Mammary microvascular endothelial cell (primary cell): Measurements from ENCODE around the gene PCDHA11. TPM values are rescaled to one million over a fixed set of nuclear protein-coding genes. Genes with fewer than 3 reads are reported as not detected.

Experiments
- total RNA-seq: library from RNA; depleted of rRNA; stranded (reverse); fragments of >200 nt; gene quantifications from 2 replicates; pipeline ENCODE4 v1.2.3, GENCODE V29; 2015

PCDHA11 gene
- total RNA-seq = under 0.01 and 0.05 TPM in 2 replicates

DNA sequence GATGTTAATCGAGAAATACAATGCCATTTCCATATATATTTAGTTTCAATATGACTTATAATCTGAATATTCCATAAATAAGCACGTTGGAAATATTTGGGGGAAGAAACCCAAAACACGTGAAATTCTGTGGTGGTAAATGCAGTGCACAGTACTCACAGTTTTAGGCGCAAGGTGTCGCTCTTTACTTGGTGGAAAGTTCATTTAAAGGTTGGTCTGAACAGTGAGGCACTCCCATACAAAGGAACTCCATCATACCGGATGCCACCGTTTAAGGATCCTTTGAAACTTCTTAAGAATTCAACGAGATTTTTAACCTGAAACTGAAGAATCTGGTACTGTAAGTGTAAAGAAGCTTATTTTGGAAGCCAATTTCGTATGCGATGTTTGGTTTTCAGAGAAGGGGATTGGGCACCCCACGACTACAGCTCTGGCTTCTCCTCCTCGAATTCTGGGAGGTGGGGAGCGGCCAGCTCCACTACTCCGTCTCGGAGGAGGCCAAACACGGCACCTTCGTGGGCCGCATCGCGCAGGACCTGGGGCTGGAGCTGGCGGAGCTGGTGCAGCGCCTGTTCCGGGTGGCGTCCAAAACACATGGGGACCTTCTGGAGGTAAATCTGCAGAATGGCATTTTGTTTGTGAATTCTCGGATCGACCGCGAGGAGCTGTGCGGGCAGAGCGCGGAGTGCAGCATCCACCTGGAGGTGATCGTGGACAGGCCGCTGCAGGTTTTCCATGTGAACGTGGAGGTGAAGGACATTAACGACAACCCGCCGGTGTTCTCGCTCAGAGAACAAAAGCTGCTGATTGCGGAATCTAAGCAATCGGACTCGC is at the start of gene PCDHA11:
PCDHA11 (plus strand) TSS at position 237 of the 834 bp plus-strand sequence; CDS start at position 384, 147 bp downstream.

DNA sequence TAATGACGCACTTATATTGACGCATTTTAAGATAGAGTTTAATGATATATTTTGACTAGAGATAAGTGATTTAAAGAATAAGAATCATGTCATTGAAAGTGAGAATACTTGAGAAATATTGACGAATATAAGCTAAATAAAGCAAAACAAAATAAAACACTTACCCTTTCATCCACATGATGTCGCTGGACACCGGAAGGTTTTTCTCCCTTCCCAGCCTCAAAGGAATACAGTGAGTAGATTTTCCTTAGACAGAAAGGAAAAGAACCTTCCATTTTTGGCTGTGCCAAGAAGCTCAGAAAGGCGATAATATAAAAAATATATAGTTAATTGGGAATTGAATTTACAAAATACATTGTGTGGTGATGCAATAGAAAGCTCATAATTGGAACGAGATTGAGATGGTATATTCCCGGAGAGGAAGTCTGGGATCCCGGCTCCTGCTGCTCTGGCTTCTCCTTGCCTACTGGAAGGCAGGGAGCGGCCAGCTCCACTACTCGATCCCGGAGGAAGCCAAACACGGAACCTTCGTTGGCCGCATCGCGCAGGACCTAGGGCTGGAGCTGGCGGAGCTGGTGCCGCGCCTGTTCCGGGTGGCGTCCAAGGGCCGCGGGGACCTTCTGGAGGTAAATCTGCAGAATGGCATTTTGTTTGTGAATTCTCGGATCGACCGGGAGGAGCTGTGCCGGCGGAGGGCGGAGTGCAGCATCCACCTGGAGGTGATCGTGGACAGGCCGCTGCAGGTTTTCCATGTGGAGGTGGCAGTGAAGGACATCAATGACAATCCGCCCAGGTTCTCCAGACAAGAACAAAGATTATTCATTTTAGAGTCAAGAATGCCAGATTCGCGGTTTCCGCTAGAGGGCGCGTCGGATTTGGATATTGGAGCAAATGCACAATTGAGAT is 47.1 kb upstream of the PCDHA11 start, which contains the start of gene PCDHA5:
PCDHA5 (plus strand) TSS at position 239 of the 906 bp plus-strand sequence.

DNA sequence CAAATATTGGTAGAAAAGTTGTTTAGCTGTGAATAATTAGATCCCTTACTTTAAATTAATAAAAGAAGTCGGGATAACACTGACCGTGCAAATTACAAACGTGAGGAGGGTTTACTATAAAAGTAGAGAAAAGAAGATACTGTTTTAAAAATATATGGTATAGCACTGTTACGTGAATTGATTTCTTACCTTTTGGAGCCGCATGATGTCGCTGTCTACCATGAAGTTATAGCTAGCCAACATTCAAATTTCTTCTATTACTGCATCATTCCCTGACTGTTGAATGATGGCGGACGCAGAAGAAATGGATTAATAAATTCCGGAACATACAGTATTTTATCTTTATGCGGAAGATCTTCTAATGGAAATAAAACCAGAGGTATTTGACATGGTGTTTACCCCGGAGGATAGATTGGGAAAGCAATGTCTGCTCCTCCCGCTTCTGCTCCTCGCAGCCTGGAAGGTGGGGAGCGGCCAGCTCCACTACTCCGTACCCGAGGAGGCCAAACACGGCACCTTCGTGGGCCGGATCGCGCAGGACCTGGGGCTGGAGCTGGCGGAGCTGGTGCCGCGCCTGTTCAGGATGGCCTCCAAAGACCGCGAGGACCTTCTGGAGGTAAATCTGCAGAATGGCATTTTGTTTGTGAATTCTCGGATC is 40.9 kb upstream of the PCDHA11 start, which contains the start of gene PCDHA6:
PCDHA6 (plus strand) TSS at position 257 of the 658 bp plus-strand sequence; CDS start at position 389, 132 bp downstream.

DNA sequence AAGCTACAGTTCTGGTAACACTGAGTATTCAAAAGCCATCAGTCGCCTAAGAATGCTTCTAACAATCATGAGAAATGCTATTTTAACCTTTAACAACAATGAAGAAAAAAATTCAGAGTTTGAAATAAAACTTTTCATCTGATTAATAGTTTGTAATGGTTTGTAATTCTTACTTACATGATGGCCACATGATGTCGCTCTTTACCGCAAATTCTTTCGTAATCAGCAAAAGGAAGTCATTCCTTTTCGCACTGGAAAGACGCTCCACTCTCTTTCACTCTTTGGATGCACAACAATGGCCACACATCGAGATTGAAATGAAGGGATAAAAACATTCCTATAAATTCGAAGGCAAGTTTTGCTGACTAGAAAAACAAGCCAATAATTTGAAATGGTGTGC is 34.8 kb upstream of the PCDHA11 start, which contains the start of gene PCDHA7:
PCDHA7 (plus strand) TSS at position 277 of the 400 bp plus-strand sequence; CDS start at position 392, 115 bp downstream.

DNA sequence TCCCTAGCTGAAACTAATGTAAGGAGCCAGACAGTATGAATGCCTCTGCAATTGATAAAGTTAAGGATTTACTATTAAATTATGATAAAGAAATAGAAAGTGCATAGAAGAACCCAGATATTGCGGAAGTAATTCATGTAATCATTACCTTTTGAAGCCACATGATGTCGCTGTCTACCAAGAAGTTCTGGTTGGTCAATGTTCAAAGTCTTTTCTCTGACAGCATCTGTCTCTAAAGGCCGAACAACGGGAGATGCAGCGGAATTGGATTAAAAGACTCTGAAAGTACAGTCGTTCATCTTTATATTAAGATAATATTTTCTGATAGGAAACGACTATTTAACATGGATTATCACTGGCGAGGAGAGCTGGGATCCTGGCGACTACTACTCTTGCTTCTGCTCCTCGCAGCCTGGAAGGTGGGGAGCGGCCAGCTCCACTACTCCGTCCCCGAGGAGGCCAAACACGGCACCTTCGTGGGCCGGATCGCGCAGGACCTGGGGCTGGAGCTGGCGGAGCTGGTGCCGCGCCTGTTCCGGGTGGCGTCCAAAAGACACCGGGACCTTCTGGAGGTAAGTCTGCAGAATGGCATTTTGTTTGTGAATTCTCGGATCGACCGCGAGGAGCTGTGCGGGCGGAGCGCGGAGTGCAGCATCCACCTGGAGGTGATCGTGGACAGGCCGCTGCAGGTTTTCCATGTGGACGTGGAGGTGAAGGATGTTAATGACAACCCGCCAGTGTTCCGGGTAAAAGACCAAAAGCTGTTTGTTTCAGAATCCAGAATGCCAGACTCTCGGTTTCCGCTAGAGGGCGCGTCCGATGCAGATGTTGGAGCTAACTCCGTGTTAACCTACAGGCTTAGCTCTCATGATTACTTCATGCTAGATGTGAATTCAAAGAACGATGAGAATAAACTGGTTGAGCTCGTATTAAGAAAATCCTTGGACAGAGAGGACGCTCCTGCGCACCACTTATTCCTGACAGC is 27.5 kb upstream of the PCDHA11 start, which contains the start of gene PCDHA8:
PCDHA8 (plus strand) TSS at position 210 of the 985 bp plus-strand sequence; CDS start at position 345, 135 bp downstream.

DNA sequence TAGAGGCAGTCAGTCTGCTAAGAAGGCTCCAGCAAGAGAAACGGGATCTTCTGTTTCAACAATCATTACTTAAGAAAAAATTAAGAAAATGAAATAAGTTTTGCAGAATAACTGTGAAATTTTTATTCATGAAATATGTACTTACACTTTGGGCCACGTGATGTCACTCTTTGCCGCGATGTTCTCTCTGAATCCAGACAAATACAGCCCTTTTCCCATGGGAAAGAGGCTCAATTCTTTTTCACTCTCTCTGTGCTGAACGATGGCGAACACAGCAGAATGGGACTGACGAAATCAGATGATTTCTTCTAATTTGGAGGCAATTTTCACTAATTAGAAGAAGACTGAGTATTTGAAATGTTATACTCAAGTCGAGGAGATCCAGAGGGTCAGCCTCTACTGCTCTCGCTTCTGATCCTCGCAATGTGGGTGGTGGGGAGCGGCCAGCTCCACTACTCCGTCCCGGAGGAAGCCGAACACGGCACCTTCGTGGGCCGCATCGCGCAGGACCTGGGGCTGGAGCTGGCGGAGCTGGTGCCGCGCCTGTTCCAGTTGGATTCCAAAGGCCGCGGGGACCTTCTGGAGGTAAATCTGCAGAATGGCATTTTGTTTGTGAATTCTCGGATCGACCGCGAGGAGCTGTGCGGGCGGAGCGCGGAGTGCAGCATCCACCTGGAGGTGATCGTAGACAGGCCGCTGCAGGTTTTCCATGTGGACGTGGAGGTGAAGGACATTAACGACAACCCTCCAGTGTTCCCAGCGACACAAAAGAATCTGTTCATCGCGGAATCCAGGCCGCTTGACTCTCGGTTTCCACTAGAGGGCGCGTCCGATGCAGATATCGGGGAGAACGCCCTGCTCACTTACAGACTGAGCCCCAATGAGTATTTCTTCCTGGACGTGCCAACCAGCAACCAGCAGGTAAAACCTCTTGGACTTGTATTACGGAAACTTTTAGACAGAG is 20.3 kb upstream of the PCDHA11 start, which contains the start of gene PCDHA9:
PCDHA9 (plus strand) TSS at position 244 of the 964 bp plus-strand sequence; CDS start at position 358, 114 bp downstream.

GRCh38 chr5:140855772-140856674 is 12.7 kb upstream of the PCDHA11 start, which contains the start of gene PCDHA10:
TSS of gene PCDHA10 (plus strand) at chr5:140855897. CDS start at chr5:140856049, 152 bp downstream.

GRCh38 chr5:140875085-140876065 is 6.6 kb downstream of the PCDHA11 start, which contains the start of gene PCDHA12:
TSS of gene PCDHA12 (plus strand) at chr5:140875308. CDS start at chr5:140875473, 165 bp downstream.

GRCh38 chr5:140881889-140882590 is 13.3 kb downstream of the PCDHA11 start, which contains the start of gene PCDHA13:
TSS of gene PCDHA13 (plus strand) at chr5:140882124. CDS start at chr5:140882269, 145 bp downstream.

Other genes starting within 250 kb of the PCDHA11 start
- gene CD14, start 235.8 kb upstream of the PCDHA11 start, total RNA-seq = 0.20 and 0.60 TPM in 2 replicates
- 30.0 and 36.1 TPM in 2 replicates for gene TMCO6, start 229.5 kb upstream of the PCDHA11 start, total RNA-seq
- 58.5 and 60.6 TPM in 2 replicates for gene NDUFA2, start 221.3 kb upstream of the PCDHA11 start, total RNA-seq
- 64.9 and 80.8 TPM in 2 replicates for gene IK, start 221.1 kb upstream of the PCDHA11 start, total RNA-seq
- gene WDR55, start 204.1 kb upstream of the PCDHA11 start, total RNA-seq = 20.2 and 20.4 TPM in 2 replicates
- gene DND1, start 195.4 kb upstream of the PCDHA11 start, total RNA-seq = 0.10 and 0.80 TPM in 2 replicates
- 78.0 and 83.4 TPM in 2 replicates for gene HARS1, start 177.6 kb upstream of the PCDHA11 start, total RNA-seq
- 21.4 and 28.1 TPM in 2 replicates for gene HARS2, start 177.5 kb upstream of the PCDHA11 start, total RNA-seq
- 34.9 and 45.4 TPM in 2 replicates for gene ZMAT2, start 168.5 kb upstream of the PCDHA11 start, total RNA-seq
- gene PCDHA1, start 82.8 kb upstream of the PCDHA11 start, total RNA-seq = not detected in 2 replicates
- 0.10 TPM in 1 of 2 replicates, not detected in the other for gene PCDHA2, start 74.1 kb upstream of the PCDHA11 start, total RNA-seq
- 0.20 TPM in 1 of 2 replicates, not detected in the other for gene PCDHA3, start 67.9 kb upstream of the PCDHA11 start, total RNA-seq
- 0.05 TPM in 1 of 2 replicates, not detected in the other for gene PCDHA4, start 61.9 kb upstream of the PCDHA11 start, total RNA-seq
- gene PCDHA5, start 47.3 kb upstream of the PCDHA11 start, total RNA-seq = not detected in 2 replicates
- 0.27 TPM in 1 of 2 replicates, not detected in the other for gene PCDHA6, start 41.0 kb upstream of the PCDHA11 start, total RNA-seq
- gene PCDHA7, start 34.7 kb upstream of the PCDHA11 start, total RNA-seq = 0.20 TPM in 1 of 2 replicates, not detected in the other
- not detected in 2 replicates for gene PCDHA8, start 27.8 kb upstream of the PCDHA11 start, total RNA-seq
- 0.13 TPM in 1 of 2 replicates, not detected in the other for gene PCDHA9, start 20.6 kb upstream of the PCDHA11 start, total RNA-seq
- 0.13 TPM in 1 of 2 replicates, not detected in the other for gene PCDHA10, start 13.1 kb upstream of the PCDHA11 start, total RNA-seq
- gene PCDHA12, start 6.4 kb downstream of the PCDHA11 start, total RNA-seq = not detected in 2 replicates
- gene PCDHA13, start 13.2 kb downstream of the PCDHA11 start, total RNA-seq = not detected in 2 replicates
- gene PCDHAC1, start 57.3 kb downstream of the PCDHA11 start, total RNA-seq = not detected in 2 replicates
- gene PCDHAC2, start 97.5 kb downstream of the PCDHA11 start, total RNA-seq = 0.64 and 0.73 TPM in 2 replicates
- gene PCDHB1, start 182.4 kb downstream of the PCDHA11 start, total RNA-seq = not detected in 2 replicates
- gene PCDHB2, start 225.7 kb downstream of the PCDHA11 start, total RNA-seq = 0.40 and 1.7 TPM in 2 replicates
- gene PCDHB3, start 231.5 kb downstream of the PCDHA11 start, total RNA-seq = 0.30 and 0.47 TPM in 2 replicates